Left ventricle myocardium superior (tissue), 1 donor: ENCODE measurements around the gene PLBD1. TPM values are rescaled to one million over a fixed set of nuclear protein-coding genes. Genes with fewer than 3 reads are reported as not detected.

Experiments used
- ATAC-seq: fragments of 200-7000 bp; cut with Tn5 transposase; one replicate; pipeline ENCODE4 v1.9.1; 2020; ENCODE audit warnings: mild to moderate bottlenecking, moderate library complexity
- DNase-seq: peaks from one replicate; pipeline ENCODE4 v3.0.0-alpha.2; 2020
- intact Hi-C: fragments of 100-400 bp; cut with micrococcal nuclease; formaldehyde crosslinking; loops from one replicate; pipeline ENCODE4 v1.11.0; 2022
- total RNA-seq: library from RNA; stranded (reverse); fragmentation: NEBNext Ultra II Directional; extraction: Animal tissue kit (Norgen Biotek cat#: 25700); gene quantifications from one replicate; pipeline ENCODE4 v1.2.1, GENCODE V29; 2021
- donor health status: DM: no; HTN: yes; CAD: no; lungs with severe emphysema.

Gene PLBD1
- total RNA-seq, 1 donor from 2014 or later, result 24.7 TPM

DNA sequence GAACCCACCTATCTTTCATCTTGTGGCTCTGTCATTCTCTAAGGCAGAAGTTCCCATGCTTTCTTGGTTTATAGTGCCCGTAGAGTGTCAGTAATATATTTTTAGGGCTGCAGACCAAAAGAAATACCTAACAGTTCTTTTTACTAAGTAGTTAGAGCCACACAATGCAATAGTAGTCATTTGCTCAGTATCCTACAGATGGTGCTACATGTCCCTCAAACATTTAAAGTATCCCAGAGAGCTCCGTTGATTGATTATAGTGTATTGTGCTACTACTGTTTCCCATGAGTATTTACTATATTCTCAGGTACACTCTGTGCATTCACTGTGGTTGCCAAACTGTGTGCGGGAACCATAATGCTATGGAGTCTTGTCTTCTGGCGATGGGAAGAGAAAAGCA lies 4.7 kb upstream of the PLBD1 start:
- ATAC-seq (no peak), DNase-seq (no peak)
- intact Hi-C loops, result no loop called here

DNA sequence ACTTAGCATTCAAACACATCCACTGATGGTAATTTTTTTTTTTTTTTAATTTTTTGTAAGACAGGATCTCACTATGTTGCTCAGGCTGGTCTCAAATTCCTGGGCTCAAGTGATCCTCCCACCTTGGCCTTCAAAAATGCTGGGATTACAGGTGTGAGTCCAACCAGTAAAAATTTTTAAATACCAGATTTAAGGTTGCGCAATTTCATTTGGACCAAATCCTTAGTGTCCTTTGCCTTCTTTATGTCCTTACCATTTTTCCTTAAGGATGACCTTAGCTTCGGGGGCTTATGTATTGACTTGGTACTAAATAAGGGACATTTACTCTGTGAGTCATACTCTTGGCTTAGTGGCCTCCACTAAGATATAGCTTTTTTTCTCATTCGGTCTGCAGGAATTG lies 4.1 kb upstream of the PLBD1 start:
- DNase-seq, result no peak
- no peak for ATAC-seq
- intact Hi-C loops, result no loop called here

DNA sequence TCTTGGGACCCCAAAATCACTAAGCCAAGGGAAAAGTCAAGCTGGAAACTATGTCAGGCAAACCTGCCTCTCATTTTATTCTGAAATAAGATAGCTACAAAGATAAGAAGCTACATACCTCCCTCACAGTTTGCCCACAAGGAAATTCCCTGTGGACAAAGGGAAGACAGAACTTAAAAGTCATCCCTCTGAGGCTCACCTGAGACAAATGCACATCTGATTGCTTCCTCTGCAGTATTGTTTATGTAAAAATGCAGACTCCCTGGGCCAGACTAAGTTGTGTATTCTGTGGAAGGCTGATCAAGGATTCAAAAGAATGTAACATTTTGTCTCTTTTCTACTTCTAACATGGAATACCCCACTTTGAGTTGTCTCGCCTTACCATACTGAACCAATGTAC lies 2.5 kb upstream of the PLBD1 start:
- intact Hi-C loops, result no loop called here
- DNase-seq (no peak), ATAC-seq (no peak)

DNA sequence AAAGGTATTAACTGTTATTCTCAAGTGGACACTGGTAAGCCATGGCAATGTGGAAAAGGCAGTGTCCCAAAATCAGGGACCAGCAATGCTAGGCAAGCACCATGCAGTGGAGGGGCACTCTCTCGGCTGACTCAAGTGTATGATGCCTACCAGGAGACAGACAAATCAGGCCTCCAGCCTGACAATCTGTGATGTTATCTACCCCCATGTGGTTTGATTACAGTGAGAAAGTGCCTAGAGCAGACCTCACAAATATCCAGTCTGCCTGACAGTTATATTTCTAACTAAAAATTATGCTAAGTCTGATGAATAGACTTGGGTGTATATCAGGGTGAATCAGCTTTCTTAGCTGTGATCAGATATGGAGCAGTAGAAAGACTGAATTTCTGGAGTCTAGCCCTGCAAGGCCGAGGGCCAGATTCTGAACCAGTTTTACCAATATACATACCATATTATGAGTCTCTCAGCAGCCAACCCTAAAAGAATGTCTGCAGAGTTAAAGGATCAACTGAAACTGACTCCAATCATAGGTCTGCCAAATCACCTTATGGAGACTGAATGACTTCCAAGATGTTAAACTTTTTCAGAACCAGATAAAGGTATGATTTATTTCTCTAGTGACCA lies 3.2 kb downstream of the PLBD1 start:
- DNase-seq (no peak), ATAC-seq (no peak)
- intact Hi-C loops, result no loop called here

DNA sequence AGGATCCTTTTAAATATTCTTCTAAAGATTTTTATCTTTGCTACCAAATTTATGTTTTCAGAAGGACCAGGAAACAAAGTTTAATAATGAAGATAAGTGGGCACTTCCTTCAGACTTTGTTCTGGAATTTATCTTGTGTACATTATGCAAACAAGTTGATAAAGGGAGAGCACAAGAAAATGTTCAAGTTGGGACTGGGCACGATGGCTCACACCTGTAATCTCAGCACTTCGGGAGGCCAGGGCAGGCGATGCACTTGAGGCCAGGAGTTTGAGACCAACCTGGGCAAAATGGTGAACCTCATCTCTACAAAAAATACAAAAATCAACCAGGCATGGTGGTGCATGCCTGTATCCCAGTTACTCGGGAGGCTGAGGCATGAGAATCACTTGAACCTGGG lies 4.6 kb downstream of the PLBD1 start:
- DNase-seq, result no peak
- ATAC-seq, result no peak
- intact Hi-C loops, result no loop called here

DNA sequence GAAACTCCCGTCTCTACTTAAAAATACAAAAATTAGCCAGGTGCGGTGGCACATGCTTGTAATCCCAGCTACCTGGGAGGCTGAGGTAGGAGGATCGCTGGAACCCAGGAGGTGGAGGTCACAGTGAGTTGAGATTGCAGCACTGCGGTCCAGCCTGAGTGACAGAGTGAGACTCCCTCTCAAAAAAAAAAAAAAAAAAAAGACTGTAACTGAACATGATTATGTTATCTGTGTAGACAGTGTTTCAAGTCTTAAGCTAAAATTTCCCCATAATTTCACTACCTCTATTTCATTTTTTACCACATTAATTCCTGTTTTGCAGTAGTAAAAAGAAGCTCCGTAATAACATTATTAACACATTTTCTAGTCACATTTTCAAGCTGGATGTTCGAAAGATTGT lies 5.4 kb downstream of the PLBD1 start:
- intact Hi-C loops, result no loop called here
- DNase-seq (no peak), ATAC-seq (no peak)

DNA sequence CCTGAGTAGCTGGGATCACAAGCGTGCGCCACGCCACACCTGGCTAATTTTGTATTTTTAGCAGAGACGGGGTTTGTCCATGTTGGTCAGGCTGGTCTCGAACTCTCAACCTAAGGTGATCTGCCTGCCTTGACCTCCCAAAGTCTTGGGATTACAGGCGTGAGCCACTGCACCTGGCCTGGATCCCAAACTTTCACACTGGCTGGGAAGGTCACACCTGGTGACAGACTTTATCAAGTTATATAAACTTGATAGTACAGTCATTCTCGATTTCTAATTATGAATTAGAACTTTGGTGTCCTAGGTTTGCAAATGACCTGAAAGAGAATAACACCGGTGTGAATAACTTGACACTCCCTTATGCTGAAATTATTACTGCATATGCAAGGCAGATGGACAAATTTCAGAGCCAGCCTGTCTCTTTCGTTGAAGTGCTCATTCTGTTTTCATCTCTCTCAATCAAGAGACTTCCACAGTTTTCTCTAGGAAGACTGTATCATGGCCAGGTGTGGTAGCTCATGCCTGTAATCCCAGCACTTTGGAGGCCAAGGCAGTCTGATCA lies 5.9 kb downstream of the PLBD1 start:
- no peak for DNase-seq
- ATAC-seq, result no peak
- intact Hi-C loops, result no loop called here

DNA sequence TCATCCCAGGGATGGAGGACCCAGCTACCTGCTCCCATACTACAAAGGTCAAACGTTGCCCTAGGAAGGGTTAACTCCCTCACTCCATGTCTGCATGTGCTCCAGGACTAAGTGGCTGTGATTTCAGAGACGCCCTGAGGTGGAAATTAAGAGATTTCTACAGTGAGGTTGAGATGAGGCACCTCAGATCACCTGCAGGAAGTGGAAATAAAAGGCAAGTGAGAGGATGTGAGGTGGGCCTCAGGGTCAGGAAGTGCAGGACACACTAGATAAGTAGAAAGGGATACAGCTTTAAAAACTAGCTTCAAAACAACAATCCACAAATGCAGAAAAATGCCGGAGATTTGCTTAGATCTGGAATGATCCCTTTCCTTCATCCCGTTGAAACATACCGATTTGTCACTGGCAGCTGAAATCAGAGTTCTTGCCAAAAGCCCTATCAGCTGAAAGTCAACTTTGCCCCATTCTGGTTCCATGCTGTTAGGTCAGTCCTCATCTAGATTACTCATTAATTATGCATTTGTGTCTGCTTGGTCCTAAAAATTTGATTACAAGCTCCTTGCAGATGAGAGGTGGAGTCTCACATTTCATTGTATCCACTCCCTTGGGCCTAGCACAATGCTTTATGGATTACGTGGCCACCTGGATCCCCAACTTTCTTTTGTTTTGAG lies 6.6 kb downstream of the PLBD1 start:
- intact Hi-C loops, result no loop called here
- ATAC-seq (peak; percentile 30), DNase-seq (no peak)

DNA sequence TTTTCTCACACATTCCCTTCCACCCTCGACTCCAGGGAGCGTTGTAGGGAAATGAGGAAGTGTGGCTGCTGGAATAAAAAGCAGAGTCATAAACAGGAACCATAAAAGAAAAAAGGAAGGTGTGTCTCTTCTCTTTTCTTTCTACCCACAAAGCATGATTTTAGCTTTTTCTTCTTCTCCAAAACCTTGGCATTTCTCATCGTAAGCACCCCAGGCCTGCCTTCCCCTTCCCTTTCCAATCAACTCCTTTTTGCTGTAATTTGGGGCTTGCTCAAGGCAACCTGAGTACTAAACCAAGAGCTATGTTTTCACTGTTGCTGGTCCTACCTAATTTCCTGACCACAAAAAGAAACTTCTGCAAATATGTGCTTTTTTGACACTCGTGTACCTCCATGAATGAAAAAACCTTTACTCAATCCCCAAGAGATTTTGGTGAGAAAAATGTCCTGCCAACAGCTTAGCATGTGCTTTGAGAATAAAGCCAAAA lies 9.2 kb downstream of the PLBD1 start:
- ATAC-seq (no peak), DNase-seq (no peak)
- intact Hi-C loops, result no loop called here

DNA sequence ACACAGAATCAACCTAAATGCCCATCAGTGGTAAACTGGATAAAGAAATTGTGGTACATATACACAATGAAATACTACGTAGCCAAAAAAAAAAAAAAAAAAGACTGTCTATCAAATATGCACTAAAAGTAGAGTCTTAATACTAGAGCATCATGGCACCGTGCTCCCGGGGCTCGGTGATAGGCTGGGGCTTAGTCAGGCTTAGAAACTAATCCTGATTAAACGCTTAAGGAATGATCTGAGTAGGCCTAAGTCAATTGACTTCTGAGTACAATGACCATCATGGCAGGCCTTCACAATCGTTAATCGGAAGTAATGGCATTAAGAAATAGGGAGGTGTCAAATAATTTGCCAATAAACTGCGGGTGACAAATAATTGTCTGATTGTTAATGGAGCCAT lies 9.7 kb downstream of the PLBD1 start:
- ATAC-seq (no peak), DNase-seq (no peak)
- intact Hi-C loops, result no loop called here

DNA sequence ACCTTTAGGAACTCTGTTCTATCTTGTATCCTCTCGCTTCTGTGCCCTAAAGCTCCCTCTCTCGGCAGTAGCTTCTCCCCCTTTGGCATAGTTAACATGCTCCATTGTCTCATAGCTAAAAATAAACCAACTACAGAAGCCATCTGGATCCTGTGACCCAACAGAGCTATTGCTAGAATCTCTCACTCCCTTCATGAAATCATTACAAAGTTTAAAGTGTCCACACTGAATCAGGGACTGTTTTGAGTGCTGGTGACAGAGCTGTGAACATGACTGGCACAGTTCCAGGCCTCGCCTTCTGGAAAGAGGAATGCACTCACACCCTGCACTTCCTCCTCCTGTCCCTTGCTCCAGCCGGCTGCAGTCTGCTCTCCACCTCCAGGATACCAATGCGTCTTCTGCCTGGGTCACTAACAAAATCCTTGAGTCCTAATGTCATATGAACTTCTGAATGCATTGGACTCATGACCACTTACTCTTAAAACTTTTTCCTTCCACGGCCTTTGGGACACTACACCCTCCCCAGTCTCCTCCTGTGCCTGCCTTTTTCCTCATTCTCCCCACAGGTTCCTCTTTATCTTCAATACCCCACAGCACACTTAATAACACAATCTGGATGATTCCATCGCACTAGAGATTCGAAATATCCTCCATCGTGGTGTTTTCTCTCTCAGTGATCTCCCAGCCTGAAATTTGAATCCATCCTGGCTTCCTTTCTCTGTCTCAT lies 13.2 kb downstream of the PLBD1 start:
- intact Hi-C loops, result no loop called here
- DNase-seq, result peak; percentile 92
- peak; percentile 96 for ATAC-seq

DNA sequence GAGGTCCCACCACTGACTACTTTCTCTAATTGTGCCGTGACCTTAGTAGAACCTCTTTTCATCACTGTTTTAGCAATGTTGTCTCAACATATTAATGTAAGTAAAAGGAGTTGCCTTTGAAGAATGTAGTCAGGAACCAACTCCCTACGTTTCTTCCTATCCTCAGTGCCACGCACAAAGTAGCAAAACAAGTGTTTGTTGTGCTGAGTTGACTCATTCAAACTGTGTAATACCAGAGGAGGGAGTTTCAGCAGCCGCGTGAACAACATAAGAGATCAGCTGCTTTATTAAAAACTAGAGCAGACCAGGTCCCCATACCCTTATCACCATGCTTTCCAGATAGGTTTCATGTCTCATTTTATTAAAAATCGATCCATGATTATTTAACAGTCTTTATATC lies 19.1 kb downstream of the PLBD1 start:
- ATAC-seq, result no peak
- DNase-seq, result no peak
- intact Hi-C loops, result no loop called here

DNA sequence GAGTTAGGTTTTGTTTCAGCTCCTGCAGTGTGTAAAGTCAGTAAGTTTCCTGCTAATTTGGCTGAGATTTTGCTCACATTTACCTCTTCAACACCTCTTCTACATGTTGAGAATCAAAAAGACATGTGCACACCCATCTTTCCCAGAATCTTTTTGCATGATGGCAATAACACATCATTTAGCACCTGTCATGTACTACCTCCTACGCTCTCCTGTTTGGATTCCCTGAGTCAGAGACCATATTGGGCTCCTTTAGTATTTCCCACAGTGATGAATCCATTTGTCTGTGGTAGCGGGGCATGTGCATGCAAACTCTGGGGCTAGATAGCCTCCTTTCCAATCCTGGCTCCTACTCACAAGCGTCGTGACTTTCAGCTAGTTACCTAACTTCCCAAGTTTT lies 20.1 kb downstream of the PLBD1 start:
- DNase-seq (no peak), ATAC-seq (no peak)
- intact Hi-C loops, result no loop called here

DNA sequence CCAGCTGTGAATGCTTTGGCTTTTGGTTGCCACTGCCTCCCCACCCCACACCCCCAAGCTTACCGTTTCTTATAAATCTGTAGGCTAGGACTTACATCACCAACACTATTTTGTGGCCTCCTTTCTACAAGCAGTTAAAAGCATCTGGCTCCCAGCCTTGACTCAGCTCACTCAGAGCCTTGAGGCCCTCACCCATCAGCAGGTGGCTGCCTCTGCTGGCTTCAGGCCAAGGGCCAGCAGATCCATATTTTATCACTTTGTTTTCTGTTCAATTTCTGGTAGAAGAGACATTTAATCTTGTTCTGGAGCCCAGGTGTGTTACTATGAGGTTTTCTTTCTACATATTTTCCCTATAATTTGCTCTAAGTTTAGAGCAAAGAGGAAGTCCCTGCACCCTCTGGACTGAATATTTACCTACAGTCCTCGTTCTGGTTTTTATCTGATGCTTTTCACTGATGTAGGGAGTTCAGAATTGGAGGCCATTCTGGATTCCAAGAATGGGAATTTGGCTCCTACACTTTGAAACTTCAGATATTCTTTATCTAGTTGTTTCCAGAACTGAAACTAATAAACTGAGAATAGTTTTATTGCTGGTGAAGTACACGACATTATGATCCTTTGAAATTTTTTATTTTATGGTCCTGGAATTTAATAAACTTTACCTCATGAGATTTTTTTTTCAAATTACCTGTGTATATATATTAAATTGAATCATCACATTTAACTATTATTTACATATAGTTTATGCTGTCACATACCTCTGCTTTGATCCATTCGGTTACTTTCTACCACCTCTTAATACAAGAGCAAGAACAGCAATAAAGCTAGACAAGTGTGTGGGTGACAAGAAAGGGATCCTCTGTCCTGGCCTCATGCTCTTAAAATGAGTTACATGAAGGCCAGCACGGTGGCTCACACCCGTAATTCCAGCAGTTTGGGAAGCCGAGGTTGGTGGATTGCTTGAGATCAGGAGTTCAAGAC lies 22.2 kb downstream of the PLBD1 start:
- intact Hi-C loops, result no loop called here
- ATAC-seq (no peak), DNase-seq (no peak)

DNA sequence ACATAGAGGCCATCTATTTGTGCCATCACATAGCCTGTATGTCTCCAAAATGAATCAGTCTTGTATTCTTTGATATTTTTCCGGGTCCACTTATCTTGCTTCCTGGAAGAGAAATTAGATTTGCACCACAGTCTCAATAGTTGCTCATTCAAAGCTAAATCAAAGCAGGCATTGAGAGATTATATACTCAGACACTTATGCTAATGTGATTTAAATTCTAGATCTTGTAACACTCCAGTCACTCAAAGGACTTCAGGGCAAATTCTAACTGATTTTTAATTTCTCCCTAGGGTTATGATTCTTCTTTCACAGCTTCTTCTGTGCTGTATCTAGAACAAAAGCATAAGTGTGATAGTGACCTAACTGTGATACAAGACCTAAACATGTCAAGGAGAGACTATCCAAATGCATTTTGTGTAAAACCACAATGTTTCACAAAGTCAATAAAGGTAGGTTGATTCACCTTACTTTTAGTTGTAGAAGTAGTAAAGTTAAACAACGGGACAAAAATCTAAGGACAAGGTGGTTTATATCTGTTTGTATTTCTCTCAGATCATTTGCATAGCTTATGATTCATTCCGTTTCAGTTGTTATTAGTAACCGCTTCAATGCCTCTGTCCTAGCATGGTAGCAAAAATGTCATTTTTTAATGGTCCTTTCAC lies 26.8 kb downstream of the PLBD1 start:
- no peak for ATAC-seq
- intact Hi-C loops, result no loop called here
- no peak for DNase-seq

DNA sequence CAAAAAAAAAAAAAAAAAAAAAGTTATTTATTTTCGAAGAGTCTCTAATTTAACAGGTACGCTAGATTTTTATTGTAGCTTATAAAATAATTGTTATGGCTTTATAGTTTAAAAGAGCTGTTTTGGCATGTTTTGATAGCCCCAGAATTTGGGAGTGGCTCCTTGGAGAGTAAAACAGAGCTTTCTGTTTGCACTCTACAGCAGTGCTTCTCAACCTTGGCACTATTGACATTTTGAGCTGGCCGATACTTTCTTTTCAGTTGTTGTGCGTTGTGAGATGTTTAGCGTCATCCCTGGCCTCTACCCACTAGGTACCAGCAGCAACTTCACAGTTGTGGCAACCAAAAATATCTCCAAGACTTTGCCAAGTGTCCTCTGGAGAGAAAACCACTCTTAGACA lies 30.6 kb downstream of the PLBD1 start:
- DNase-seq, result no peak
- ATAC-seq, result no peak
- intact Hi-C loops, result no loop called here

DNA sequence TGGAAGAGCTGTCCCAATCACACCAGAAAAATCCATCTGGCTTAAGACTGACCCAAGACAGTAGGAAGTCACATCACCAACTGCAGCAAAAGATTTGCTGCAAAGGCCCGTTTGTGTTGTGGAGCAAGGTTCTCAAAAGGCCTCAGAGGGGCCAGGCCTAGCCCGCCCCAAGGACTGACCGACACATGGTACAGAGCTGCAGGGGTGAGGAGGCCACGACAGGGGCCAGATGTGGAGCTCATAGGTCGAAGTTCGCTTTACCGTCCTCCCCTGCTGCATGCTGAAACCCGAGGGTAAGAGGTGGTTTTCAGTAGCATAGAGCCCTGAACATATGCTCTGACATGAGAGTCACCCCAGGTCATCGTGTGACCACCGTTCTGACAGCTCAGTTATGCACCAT lies 35.5 kb downstream of the PLBD1 start:
- ATAC-seq (no peak), DNase-seq (no peak)
- intact Hi-C loops, result no loop called here

DNA sequence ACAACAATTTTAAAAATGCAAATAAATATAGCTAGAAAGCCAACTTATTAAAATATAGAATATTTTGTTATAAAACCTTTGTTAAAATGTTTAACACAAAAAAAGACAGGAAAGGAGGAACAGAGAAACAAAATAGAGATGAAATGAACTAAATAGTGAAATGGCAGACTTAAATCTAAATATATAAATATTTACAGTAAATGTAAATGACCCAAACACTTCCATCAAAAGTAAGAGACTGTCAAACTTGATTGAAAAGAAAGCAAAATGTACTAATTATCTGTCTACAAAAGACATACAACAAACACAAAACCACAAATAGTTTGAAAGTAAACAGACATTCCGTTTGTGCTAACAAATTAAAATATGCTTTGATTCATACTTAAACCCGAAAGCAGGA lies 41.7 kb downstream of the PLBD1 start:
- ATAC-seq (no peak), DNase-seq (no peak)
- intact Hi-C loops, result no loop called here

DNA sequence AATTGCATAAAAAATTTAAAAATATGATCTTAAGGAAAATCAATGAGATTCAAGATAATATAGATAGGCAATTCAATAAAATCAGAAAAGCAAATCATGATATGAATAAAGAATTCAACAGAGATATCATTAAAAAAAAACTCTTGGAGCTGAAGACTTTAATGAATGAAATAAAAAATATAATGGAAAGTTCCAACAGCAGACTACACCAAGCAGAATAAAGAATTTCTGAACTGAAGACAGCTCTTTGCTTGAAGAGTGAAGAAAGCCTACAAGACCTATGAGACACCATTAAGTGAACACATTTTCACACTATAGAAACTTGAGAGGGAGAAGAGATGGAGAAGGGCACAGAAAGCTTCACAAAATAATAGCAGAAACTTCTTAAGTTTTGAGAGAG lies 45.9 kb downstream of the PLBD1 start:
- no peak for ATAC-seq

More for the DNA sequence above, 45.9 kb downstream of the PLBD1 start:
- intact Hi-C loops, result no loop called here
- no peak for DNase-seq
